ENCODE results near the gene MAML2.

MAML2 gene

DNA sequence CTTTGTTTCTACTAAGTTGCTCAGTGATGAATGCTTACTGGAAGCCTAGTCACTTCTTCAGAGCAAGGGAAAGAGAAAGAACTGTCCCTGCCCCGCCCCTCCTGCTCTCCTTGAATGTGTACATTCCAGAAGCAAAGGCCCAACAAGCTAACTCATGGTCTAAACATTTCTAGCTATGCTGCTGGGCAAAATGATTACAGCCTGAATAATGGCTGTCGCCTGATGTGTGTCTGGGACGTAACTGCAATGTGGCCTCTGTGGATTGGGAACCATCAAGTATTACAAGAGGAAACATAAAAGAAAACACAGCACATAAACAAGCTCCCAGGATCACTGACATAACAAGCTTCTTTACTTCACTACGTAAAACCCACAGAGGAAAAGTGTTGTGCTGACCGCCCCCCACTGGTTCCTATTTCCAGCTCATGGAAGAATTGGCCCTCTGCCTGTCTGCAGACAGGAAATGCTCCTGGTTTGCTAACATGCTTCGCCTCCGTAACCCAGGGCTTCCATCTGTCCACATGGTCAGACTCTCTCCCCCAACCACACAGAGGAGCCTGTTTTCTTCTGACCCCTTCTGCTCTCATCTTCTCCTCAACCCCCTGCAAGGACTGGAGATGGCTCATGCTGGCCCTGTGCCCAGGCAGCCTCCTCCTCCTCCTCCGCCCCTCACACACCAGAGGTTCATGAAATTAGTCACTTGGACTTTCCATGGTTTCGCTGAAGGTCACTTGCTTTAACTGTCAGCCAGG, 187.2 kb downstream of the MAML2 start:
- DNase-seq (ENCODE audit: low spot score): peak; percentile 24

DNA sequence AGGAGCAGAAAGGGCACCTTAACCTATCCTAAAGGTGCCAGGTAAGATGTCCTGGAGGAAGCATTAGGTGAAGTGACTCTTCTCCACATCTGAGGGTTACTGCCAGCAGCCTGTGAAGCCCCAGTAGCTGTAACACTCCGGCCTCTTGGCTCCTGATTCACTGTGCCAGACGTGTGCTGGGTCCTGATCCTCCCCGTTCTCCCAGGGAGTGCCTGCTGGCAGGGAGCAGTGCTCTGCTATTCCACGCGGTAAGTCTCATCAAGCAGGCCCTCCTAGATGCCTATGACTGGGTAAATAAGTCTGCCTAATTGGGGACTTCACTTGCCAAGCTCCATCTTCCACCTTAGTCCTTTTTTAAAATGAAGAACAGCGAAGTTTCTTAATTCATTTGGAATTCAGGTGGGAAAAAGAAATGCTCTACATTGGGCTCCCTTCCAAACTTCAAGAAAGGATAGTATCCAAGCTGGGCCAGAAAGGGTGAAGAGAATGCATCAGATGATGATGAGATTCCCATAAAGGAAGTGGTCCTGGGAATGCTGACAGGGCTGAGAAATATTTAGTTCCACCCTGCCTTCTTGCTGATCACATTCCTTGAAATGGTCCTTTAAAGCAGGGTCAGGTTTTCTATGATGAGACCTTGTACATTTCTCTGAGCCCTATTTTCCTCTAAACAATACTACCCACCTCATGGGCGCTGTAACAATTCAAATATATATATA, 188.0 kb downstream of the MAML2 start:
- no peak for DNase-seq (ENCODE audit: low spot score)

DNA sequence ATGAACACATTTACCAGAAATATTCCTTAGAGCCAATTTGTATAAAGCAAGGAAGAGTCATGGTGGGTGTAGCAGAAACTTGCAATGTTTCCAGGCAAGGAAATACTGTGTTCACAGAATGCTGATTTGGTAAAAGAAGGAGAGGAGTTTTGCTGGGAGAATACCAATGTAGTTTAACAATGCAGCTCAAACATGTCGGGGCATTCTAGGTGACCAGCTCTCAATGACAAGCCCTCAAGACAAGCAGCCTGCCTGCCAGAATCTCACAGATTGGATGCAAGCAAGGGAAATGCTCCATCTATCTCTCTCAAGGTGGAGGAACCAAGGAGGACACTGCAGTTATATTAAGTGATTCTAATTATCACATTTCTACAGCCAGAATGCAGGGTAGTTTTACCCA, 190.4 kb downstream of the MAML2 start:
- DNase-seq (ENCODE audit: low spot score): no peak

DNA sequence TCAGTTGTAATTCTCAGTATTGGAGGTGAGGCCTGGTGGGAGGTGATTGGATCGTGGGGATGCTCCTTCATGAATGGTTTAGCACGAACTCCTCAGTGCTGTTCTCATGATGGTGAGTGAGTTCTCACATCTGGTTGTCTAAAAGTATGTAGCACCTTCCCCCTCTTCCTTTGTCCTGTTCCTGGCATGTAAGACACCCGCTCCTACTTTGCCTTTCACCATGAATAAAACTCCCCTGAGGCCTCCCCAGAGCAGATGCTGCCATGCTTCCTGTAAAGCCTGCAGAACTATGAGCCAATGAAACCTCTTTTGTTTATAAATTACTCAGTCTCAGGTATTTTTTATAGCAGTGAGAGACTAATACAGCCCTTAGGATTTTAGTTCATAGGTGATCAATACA, 191.5 kb downstream of the MAML2 start:
- DNase-seq (ENCODE audit: low spot score): no peak

DNA sequence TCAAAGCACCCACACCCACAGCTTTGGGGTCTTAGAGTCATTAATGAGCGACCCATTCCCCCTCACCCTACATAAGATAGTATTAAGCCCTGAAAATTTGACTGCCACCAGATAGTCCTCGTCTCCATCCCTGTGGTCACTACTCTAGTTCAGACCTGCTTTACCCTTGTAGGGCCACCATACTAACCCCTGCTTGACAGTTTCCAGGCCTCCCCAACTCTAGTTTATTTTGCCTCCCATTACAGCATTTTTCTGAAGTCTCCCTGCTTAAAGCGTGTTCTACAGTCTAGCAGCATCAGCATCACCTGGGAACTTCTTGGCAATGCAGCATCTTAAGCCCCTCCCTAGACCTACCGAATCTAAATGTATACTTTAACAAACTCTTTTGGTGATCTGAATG, 192.4 kb downstream of the MAML2 start:
- no peak for DNase-seq (ENCODE audit: low spot score)

DNA sequence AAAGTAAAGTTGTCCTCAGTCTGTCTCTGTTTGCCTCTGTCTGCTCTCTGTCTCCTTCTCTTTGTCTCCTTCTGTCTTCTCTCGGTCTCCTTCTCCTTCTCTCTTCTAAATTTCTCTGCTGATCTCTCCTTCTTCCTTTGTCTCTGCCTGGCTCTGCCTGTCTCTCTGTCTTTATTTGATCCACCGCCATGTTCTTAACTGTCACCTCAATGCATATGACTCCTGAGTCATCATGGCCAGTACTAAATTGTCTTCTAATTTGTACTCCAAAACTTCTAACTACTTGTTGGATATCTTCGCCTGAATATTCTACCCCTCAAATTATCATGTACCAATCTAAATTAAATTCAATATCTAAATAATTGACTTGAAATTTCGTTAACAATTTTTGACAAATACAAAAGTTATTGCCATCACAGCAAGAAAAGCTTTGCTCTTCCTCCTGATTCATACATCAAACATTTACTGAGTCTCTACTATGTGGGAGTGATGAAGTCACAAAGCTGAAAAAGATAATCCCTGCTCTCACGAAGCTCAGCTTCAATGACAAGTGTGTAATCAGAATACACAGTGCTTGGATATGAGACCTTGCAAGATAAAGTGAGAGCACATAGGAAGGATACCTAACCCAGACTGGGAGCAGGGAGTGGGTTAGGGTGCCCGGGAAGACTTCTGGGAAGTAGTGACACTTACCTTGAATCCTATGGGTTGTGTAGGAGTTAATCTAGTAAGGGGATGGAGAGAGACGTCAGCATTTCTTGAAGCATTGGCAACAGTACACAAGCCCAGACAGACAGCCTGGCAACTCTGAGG, 193.0 kb downstream of the MAML2 start:
- DNase-seq (ENCODE audit: low spot score): no peak

DNA sequence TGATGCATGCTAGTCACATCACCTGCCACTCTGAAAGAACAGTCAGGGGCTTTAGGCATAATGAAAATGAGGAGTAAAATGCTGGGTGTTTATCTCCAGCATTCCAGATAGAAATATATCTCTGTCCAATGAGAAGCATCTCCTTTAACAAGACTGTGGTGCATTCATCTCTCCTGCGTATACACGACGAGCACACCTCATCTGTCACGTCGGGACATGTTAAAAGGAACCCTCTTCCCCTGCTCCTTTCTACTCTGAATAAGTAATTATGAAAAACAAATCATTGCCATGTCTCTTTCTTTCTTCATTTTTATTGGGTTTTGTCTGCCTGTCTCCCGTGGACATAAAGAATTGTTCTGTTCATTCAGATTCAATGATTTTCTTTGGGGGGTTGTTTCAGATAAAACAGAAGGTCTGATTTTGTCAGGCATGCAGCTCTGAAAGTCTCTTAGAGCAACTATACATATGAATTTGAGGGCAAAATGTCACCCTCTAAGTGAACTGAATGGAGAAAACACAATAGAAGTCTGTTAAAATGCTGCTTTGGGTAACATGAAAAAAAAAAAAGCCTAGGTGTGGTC, 195.0 kb downstream of the MAML2 start:
- DNase-seq (ENCODE audit: low spot score): no peak

DNA sequence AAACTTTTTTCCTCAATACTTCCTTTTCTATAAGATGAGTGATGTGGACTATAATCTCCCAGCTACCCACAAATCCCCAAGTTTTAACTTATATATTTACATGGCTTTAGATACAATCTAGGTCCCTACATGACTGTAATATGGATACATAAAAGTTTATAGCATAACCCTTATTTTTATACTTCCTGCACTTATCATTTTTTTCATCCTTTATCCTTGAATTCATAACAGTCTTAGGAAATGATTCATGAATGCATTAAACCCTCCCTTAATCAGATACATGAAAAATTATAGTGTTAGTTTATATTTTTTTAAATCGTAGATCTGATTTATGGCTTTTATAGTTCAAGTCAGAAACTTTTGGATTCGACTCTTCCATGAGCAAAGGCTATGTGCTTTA, 195.8 kb downstream of the MAML2 start:
- DNase-seq (ENCODE audit: low spot score): no peak

DNA sequence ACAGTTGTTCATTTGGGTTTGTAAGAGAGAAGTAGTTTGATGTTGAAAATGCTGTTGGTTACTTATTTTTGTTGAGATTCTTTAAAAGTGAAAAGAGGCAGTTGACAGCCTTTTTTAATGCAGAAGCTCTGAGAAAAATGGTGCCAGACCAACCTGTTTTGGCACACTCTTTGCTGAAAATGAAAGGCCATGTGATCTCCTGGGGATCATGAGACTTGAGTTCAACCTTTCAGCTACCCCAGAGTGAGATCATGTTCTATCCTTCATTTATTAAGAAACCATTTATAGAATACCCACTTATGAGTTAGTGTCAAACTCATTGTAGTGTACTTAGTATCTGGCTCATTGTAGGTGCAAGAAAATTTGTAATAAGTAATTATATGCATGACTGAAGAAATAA, 196.2 kb downstream of the MAML2 start:
- DNase-seq (ENCODE audit: low spot score): no peak

DNA sequence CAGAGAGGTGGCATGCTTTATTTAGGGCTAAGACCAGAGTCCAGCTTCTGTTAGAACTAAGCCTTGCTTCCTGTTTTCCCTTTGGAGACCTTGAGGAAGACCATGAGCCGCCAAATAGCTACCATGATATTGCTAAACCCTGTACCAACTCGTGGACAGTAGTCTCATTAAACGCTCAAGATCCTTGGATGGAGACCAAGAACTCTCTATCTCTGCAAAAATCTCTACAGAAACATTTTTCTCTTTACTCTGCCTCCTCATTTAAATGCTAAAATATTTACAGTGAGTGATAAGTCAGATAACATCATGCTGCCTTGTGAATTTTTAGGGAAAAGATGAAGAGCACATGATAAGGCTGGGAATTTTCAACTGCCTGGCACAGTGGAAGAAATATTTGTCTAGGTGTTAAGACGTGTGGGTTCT, 197.8 kb downstream of the MAML2 start:
- DNase-seq (ENCODE audit: low spot score): no peak

DNA sequence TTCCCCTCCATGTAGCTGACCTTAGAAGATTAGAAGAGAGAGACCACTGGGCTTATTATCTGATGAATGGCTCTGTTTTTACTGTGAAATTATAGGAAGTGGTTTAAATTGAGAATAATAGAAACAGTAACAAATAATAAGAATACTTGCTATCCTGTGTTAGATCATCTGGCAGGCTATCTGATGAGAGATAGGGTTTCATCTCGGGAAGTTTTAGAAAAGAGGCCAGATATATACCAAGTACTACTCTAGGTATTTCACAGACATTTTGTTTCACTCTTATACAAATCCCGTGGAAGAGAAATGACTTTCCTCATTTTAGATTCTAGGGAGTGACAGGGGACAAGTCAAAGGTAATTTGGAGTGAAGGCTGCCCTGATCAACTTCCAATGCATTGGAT, 198.4 kb downstream of the MAML2 start:
- no peak for DNase-seq (ENCODE audit: low spot score)

DNA sequence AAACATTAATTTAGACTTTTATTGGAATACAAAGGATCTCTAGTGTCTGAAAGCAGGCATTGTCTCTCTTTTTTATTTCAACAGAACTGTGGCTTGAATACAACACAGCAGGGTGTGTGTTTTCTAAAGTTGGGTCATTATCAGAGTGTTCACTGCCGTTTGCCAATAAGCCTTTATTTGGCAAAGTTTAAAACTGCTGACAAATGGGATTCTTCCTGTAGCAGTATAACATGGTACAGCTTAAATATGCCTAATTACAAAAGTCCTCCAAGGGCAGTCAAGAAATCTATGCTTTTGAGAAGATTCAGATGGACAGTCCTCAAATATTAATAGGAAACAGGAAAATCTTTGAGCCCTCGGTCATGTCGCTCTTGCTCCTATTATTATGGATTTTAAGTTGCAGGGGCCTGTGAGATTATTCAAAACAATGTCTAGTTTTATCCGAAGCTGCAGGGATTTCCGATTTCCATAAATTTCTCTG, 199.9 kb downstream of the MAML2 start:
- DNase-seq (ENCODE audit: low spot score): no peak

DNA sequence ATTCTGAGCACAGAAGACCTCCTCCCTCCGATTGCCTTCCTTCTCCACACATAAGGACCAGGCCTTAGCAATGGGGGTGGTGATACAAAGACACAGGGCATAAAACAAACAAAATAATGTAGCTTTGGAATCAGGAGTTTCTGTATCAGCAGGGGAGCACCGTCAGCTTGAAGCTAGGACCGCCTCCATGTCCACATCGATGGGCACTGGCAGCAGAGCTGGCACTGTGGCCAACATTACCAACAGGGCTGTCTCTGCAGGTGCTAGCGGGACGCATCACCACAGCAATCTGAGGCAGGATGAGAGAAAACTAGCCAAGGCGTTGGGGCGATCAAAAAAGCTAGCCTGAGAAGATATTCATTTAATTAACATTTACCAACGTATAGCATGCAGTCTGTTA, 201.4 kb downstream of the MAML2 start:
- no peak for DNase-seq (ENCODE audit: low spot score)

DNA sequence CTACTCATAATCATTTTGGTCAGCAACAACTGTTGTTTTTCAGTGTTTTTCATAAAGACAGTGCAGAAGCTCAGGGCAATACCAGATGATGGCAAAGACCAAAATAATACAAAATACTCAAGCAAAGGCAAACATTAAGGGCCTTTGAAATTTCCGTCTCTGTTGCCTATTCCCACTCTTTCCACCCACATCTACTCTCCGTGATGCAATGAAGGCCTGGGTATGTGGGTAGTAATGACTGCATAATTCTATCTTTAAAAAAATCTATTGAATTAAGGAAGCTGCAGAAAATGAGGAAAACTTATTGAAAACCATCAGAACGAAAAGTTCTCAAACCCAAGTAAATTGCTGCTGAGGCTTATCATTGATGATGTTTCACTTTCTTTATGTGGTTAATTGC, 203.3 kb downstream of the MAML2 start:
- DNase-seq (ENCODE audit: low spot score): no peak

DNA sequence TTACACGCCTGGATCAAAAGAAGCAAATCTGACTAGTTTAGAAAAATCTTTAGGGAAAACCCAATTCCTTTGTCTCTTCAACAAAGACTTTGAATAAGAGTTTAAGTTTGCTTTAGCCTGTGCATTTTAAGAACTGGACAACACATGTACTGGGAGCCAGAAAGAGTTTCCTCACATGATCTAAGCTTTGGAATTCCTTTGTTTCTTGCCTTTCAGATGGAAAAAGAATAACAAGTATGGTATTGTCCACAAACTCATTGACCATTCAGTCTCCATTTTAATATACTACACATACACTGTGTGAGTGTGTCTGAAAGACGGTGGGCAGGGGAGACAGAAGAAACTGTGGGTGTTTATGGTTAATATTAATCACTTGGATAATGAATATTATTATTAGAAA, 205.6 kb downstream of the MAML2 start:
- DNase-seq (ENCODE audit: low spot score): no peak

DNA sequence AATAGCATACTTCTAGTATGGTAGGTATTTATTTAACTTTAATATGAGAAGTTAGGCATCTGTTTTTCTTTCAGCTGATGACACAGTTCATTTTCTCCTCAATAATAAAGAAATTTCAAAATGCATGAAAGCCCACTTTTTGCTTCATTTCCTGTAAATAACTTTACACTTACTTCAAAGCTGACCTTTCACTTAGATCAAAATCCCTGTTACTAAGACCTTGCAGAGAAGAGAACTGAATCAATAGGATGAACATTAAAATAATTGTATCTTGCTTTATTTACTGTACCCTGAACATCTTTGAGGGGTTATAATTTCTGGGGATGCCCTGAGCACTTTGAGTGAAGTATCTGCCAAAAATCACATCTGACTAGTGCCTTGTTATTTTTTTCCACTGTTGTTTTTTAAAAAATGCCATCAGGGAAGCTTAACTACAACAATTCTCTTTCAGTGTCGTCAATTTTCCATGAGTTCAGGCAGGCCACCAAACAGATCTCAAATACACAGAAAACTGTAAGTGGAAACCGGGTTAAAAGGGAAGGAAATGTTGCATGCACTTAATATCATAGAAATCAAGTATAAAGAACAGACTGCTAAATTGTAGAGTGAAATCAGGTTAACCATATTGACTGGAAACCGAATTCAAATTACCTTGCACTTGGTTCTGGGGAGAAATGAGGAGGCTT, 206.2 kb downstream of the MAML2 start:
- no peak for DNase-seq (ENCODE audit: low spot score)

DNA sequence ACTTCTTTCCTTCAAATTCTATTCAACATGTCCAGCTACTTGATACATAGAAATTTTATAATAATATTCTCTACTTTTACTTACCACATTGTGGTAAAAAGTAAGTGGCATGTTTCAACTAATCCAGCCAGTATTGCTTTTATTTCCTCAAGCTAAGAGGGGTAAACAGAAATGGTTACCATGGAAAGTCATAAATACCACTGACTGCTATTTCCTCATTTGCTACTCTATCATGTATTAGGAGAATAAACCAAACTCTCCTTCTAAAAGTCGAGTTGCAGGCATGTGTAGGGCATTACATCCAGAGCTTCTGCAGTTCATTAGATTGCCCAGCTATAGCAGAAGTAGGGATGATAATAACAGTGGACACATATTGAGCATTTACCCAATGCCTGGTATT, 208.4 kb downstream of the MAML2 start:
- DNase-seq (ENCODE audit: low spot score): peak; percentile 40

DNA sequence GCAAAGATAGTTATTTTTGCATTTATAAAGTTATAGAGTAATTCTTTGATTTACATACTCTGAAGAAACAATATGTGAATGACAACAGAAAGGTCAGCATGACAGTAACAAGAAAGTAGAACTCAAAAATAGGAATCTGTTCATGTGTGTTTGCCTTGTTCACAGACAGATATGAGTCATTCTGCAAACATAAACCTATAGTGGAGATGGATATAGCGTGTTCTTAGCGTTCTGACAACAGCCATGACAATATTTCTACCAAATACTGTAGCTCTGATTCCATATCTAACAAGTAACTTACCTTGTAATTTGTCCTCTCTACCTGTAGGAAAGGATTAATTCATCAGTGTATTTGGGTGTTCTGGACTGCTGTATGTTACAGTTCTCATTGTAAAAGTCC, 210.6 kb downstream of the MAML2 start:
- no peak for DNase-seq (ENCODE audit: low spot score)

DNA sequence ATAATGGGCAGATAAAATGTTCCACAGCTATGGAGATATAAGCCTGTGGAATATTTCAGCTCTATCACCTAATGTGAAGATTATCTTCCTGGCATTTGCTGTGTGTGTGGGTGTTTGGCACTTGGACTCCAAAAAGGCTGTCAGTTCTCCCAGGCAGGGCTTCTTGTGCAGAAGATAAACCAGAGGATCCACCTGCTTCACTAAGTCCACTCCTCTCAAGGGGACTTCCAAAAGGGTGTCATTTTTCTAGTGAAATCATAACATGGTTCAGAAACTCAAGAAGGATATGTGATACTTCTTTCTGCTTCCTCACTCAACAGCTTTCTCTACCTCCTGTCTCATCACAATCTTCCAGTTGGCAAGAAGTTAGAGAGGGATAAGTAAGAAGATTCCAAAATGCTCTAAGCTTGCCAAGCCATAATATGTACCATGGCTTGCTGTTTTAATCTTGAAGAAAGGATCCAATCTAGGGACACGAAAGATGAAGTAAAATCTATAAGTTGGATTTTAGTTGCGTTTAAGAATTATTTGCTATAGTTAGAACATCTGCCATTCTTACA, 212.9 kb downstream of the MAML2 start:
- DNase-seq (ENCODE audit: low spot score): no peak

DNA sequence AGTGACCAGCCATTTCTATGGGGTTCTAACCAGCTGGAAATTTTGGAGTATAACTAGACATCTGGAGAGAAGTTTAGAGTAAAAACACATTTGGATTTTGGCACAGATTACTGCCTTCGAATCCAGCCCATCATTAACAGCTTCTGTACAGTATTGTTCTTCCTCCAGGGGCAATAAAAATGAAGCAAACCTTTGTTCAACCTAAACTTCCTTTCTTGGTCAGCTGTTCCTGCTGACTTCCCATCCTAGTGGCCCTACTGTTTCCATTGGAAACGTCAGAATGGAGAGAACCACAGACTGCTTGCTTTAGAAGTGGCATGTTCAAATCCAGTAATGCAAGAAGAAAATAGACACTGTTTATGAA, 215.4 kb downstream of the MAML2 start:
- no peak for DNase-seq (ENCODE audit: low spot score)

DNA sequence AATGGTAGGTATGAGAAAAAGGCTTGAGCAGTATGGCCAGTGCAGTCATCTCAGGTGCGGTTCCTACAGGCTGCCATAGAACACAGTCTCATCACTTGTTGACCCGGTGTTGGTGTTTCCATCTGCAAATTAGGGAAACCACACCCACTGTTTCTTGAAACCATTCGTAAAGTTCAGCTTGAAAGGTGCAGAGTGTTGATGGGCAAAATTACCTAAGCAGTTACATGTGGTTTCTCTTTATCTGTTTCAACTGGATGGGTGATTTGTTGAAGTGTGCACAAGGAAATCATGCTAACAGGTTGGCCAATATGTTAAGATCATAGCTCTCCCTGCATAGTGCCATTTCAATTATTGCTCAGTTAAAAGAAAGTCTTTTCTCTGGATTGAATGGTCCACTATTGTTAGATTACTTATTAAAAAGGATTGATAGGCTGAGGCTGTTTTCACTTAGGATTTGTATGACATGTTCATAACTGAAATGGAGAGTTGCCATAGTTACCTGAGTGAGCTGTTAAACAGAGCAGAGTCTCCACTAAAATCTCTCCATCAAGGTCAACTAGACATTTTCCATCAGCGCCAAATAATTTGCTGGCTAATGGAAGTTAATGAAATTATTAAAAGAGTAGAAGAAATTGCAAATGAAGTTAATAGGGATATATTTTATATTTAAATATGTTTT, 215.9 kb downstream of the MAML2 start:
- DNase-seq (ENCODE audit: low spot score): no peak
